IMR-90 (cell line): Measurements from ENCODE around the gene MFN2. TPM values are rescaled to one million over a fixed set of nuclear protein-coding genes. Genes with fewer than 3 reads are reported as not detected.
"Not testable (repeated sequence)": the region's sequence is repeated elsewhere in the genome, so short reads cannot be mapped to it uniquely, and the experiment has no call there.

Experiments
- ATAC-seq: fragments of 200-7000 bp; cut with Tn5 transposase; 2 replicates; pipeline ENCODE4 v1.9.1; 2020; ENCODE audit warnings: low read depth, mild to moderate bottlenecking, moderate library complexity
- BruUV-seq: library from RNA; stranded (reverse); fragments of 400-500 nt; replicated peaks from 2 replicates; lab custom pipeline; 2021; lab: Mats Ljungman, UMichigan
- CTCF ChIA-PET: fragments of 300-600 bp; formaldehyde crosslinking; extraction: SDS; loops from one replicate; lab custom pipeline; 2021; ENCODE audit warnings: antibody characterized with exemption; lab: Yijun Ruan, JAX
- POLR2A ChIA-PET: fragments of 300-600 bp; sonication (Branson Sonifier 250); formaldehyde crosslinking; loops from one replicate; lab custom pipeline; 2022; ENCODE audit warnings: antibody characterized with exemption; ENCODE audit not compliant: unreplicated experiment; lab: Charles Lee
- DNase-seq: peaks from one replicate; pipeline ENCODE4 v3.0.0; 2013
- H2AFZ ChIP-seq: replicated peaks from 2 replicates; pipeline ENCODE3; 2013; ENCODE audit warnings: low read length, mild to moderate bottlenecking; ENCODE audit not compliant: poor library complexity
- H2AK5ac ChIP-seq: 2 replicates; pipeline ENCODE4 v1.6.1; 2013; ENCODE audit warnings: low read depth, low read length, inconsistent platforms
- H2AK9ac ChIP-seq: replicated peaks from 2 replicates; pipeline ENCODE3; 2013; ENCODE audit warnings: mild to moderate bottlenecking, low read depth, low read length, moderate library complexity; ENCODE audit not compliant: poor library complexity
- H2BK120ac ChIP-seq: 2 replicates; pipeline ENCODE4 v1.6.1; 2013; ENCODE audit warnings: low read depth, low read length, inconsistent platforms
- H2BK15ac ChIP-seq: 3 replicates; pipeline ENCODE4 v1.6.1; 2013; ENCODE audit warnings: low read depth, low read length, inconsistent platforms
- H2BK20ac ChIP-seq: 2 replicates; pipeline ENCODE4 v1.6.1; 2013; ENCODE audit warnings: low read depth, mild to moderate bottlenecking, inconsistent platforms, low read length, moderate library complexity
- H2BK5ac ChIP-seq: 2 replicates; pipeline ENCODE4 v1.6.1; 2013; ENCODE audit warnings: mild to moderate bottlenecking, low read depth, low read length, inconsistent platforms; ENCODE audit not compliant: poor library complexity, severe bottlenecking
- H3K14ac ChIP-seq: replicated peaks from 2 replicates; pipeline ENCODE4 v1.6.1; 2013; ENCODE audit warnings: low read depth, low read length, inconsistent platforms
- H3K18ac ChIP-seq: 2 replicates; pipeline ENCODE4 v1.6.1; 2013; ENCODE audit warnings: low read depth, low read length, control low read depth
- H3K23ac ChIP-seq: 2 replicates; pipeline ENCODE4 v1.6.1; 2013; ENCODE audit warnings: low read depth, low read length, inconsistent platforms
- H3K27ac ChIP-seq: 2 replicates; pipeline ENCODE4 v1.5.1; 2013; ENCODE audit warnings: mild to moderate bottlenecking, control low read depth, low read length; ENCODE audit not compliant: insufficient read depth
- H3K27me3 ChIP-seq: 2 replicates; pipeline ENCODE4 v1.6.1; 2013; ENCODE audit warnings: low read length; ENCODE audit not compliant: control insufficient read depth, insufficient read depth
- H3K36me3 ChIP-seq: 2 replicates; pipeline ENCODE4 v1.6.1; 2013; ENCODE audit warnings: low read length, mixed read lengths; ENCODE audit not compliant: control insufficient read depth, insufficient read depth
- H3K4ac ChIP-seq: 2 replicates; pipeline ENCODE4 v1.6.1; 2013; ENCODE audit warnings: low read depth, low read length, inconsistent platforms
- H3K4me1 ChIP-seq: 2 replicates; pipeline ENCODE4 v1.6.1; 2013; ENCODE audit warnings: low read length, mixed read lengths; ENCODE audit not compliant: control insufficient read depth, insufficient read depth
- H3K4me2 ChIP-seq: 2 replicates; pipeline ENCODE4 v1.6.1; 2013; ENCODE audit warnings: low read depth, mild to moderate bottlenecking, control low read depth, low read length, moderate library complexity
- H3K4me3 ChIP-seq: 2 replicates; pipeline ENCODE4 v1.5.1; 2013; ENCODE audit warnings: low read depth, mild to moderate bottlenecking, control low read depth, low read length, moderate library complexity; ENCODE audit not compliant: insufficient read depth
- H3K56ac ChIP-seq: 2 replicates; pipeline ENCODE4 v1.6.1; 2013; ENCODE audit warnings: low read length, inconsistent platforms; ENCODE audit not compliant: insufficient read depth; ENCODE audit errors: extremely low read depth
- H3K79me1 ChIP-seq, 2 experiments: 2 replicates each; pipeline ENCODE4 v1.6.1; 2013; ENCODE audit warnings: low read length in 2 of 2, inconsistent platforms in 1 of 2, low read depth in 1 of 2
- H3K9ac ChIP-seq: 2 replicates; pipeline ENCODE4 v1.6.1; 2013; ENCODE audit warnings: low read depth, low read length, control low read depth
- H3K9me1 ChIP-seq: 2 replicates; pipeline ENCODE4 v1.6.1; 2013; ENCODE audit warnings: low read length, inconsistent platforms; ENCODE audit not compliant: insufficient read depth
- H3K9me3 ChIP-seq: 2 replicates; pipeline ENCODE4 v1.6.1; 2013; ENCODE audit warnings: low read length; ENCODE audit not compliant: control insufficient read depth, insufficient read depth
- H4K20me1 ChIP-seq: 2 replicates; pipeline ENCODE4 v1.6.1; 2013; ENCODE audit warnings: low read length, inconsistent platforms; ENCODE audit not compliant: insufficient read depth
- H4K5ac ChIP-seq: 2 replicates; pipeline ENCODE4 v1.6.1; 2013; ENCODE audit warnings: mild to moderate bottlenecking, low read depth, low read length, control low read depth
- H4K8ac ChIP-seq, 2 experiments: 2 replicates each; pipeline ENCODE4 v1.6.1; 2013; ENCODE audit warnings: low read depth in 2 of 2, low read length in 2 of 2, control low read depth in 1 of 2, inconsistent platforms in 1 of 2
- H4K91ac ChIP-seq: 2 replicates; pipeline ENCODE4 v1.6.1; 2013; ENCODE audit warnings: low read depth, low read length, inconsistent platforms; ENCODE audit not compliant: insufficient read depth
- CEBPB ChIP-seq: IDR thresholded peaks from 2 replicates; pipeline ENCODE4 v1.6.1; 2012; ENCODE audit warnings: low read depth, low read length, improper control_type of control experiment
- MXI1 ChIP-seq: IDR thresholded peaks from 2 replicates; pipeline ENCODE4 v1.6.1; 2012; ENCODE audit warnings: low read depth, mild to moderate bottlenecking, low read length, moderate library complexity, borderline replicate concordance
- WGBS, 2 experiments: methylation state at CpG; one replicate each; pipeline versions ENCODE4 v1.1.5 to v1.1.7; 2013; ENCODE audit warnings: missing lambda C conversion rate in 2 of 2; ENCODE audit not compliant: insufficient read length in 1 of 2; ENCODE audit errors: extremely low coverage in 2 of 2; 5-methylcytosine and 5-hydroxymethylcytosine counted together
- dilution Hi-C: fragments of 300-500 bp; cut with HindIII; formaldehyde crosslinking; loops from one replicate; pipeline ENCODE4 v1.14.3; 2018; ENCODE audit warnings: low sequenced_read_pairs; ENCODE audit not compliant: unreplicated experiment
- in situ Hi-C: fragments of 300-500 bp; cut with MboI; formaldehyde crosslinking; loops from 3 replicates; pipeline ENCODE4 v1.14.3; 2019; ENCODE audit warnings: low sequenced_read_pairs, inconsistent platforms, mixed read lengths
- intact Hi-C: fragments of 100-400 bp; cut with micrococcal nuclease; formaldehyde crosslinking; loops from 2 replicates; pipeline ENCODE4 v1.10.0; 2022
- polyA plus RNA-seq, 3 experiments: library from polyadenylated mRNA; depleted of rRNA; stranded (reverse); fragments of >200 nt; gene quantifications; 2 replicates each; pipeline ENCODE4 v1.2.3, GENCODE V29; 2012; ENCODE audit warnings: low replicate concordance in 1 of 3
- total RNA-seq: library from RNA; depleted of rRNA; stranded (reverse); fragments of >200 nt; gene quantifications from 2 replicates; pipeline ENCODE4 v1.2.3, GENCODE V29; 2012

The MFN2 gene
- total and polyA plus RNA-seq, 2 of the 4 experiments (the other 2 are of a cell fraction): 52.8 to 84.2 TPM

DNA sequence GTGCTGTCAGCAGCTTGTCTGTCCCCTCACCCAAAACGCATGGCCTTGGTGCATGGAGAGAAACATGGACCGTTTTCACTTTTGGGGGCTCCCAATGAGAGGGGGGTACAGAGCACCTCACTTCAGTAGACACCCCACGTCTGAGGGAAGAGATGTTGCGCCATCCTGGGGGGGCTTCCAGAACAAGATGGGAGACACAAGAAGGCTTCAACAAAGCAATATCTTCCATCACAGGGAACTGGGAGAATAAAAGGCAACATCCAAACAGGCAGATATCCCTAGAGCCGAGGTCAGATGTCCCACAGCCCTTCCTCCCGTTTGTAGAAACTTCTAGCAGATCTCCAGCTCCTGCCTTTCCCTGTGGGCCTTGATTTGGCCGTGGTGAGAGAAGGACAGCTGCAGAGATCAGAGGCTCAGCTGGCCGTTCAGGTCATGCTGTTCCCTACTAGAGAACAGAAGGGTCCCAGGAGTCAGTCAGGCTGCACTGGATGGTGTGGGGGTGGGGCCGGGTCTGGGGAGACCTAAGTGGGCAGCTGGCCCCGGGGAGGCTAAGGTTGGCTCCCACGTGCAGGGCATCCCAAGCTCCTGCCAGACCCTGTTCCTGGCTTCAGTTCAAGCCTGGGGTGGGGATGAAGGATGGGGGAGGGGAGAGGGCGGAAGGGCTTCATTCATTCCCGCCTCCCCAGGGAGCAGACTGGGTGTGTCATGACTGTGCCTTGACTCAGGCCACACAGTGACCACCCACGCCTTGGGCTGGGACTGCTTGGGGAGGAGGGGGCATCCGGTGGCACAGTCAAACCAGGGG, 41.3 kb upstream of the MFN2 start:
- ChIA-PET CTCF (no interaction called here), POLR2A (interaction anchor here (1.0 kb wide), 1 partner anchor 31 kb away, joined by 4 read pairs; no protein-coding TSS in a partner anchor)
- in situ Hi-C loops: no loop called here
- H3K27ac ChIP-seq: peak overlapping the region; percentile 31
- no peaks in the 10 kb centered on the region for H3K27me3 ChIP-seq
- peak overlapping the region; percentile 63 for H2BK5ac ChIP-seq
- H3K14ac ChIP-seq: peak overlapping the region; percentile 51; the same call in 1 of the 2 replicates
- DNase-seq (no peak), ATAC-seq (no peak)
- H4K5ac ChIP-seq: no peak overlapping the region
- peak overlapping the region in 1 of 2 experiments; percentile 1; a peak in 1 of 4 replicates for H4K8ac ChIP-seq
- peak overlapping the region; percentile 49 for H2AFZ ChIP-seq
- dilution Hi-C loops: no loop called here
- H3K23ac ChIP-seq: 0 out of 2 replicates have a peak overlapping the region, but pooled peaks have one; percentile 41
- H4K91ac ChIP-seq: no peak overlapping the region
- no peaks in the 10 kb centered on the region for H3K9me3 ChIP-seq
- H2BK120ac ChIP-seq: no peak overlapping the region
- H3K9me1 ChIP-seq: peaks cover 22% of the 10 kb centered on the region
- no peak overlapping the region for H2BK20ac ChIP-seq
- peak overlapping the region; percentile 58 for H2AK5ac ChIP-seq
- H3K4me2 ChIP-seq: peak overlapping the region; percentile 9
- WGBS, 2 experiments: 0% methylated on average over 1 of the region's 15 CpGs; no CpG with 5 or more reads in 1 of the 2 experiments
- H2AK9ac ChIP-seq: peak overlapping the region; percentile 70
- H3K4me1 ChIP-seq: peaks cover 18% of the 10 kb centered on the region
- H3K4ac ChIP-seq: peak overlapping the region; percentile 80
- TF ChIP-seq MXI1: no peak
- TF ChIP-seq CEBPB: peak; percentile 63
- no peak overlapping the region for H3K18ac ChIP-seq
- BruUV-seq: no TSS peak
- intact Hi-C loops: no loop called here
- no peak overlapping the region for H3K56ac ChIP-seq
- peaks cover 33% of the 10 kb centered on the region for H3K36me3 ChIP-seq
- H4K20me1 ChIP-seq: peaks cover 42% of the 10 kb centered on the region
- H2BK15ac ChIP-seq: no peak overlapping the region
- H3K4me3 ChIP-seq: no peak overlapping the region
- H3K9ac ChIP-seq: peak overlapping the region; percentile 38
- H3K79me1 ChIP-seq: peaks cover 22 to 84% of the 10 kb centered on the region in 2 experiments

- Histone ChIP-seq H3K79me1 (peaks cover 22 to 80% of the 10 kb centered on the region in 2 experiments), H3K9me1 (peaks cover 19% of the 10 kb centered on the region), H3K4me1 (peaks cover 14% of the 10 kb centered on the region), H4K20me1 (peaks cover 42% of the 10 kb centered on the region), H3K36me3 (peaks cover 38% of the 10 kb centered on the region)
- H3K23ac ChIP-seq, H2BK20ac ChIP-seq, H2BK5ac ChIP-seq, H4K5ac ChIP-seq, H3K18ac ChIP-seq, H3K4me3 ChIP-seq, H3K9me3 ChIP-seq, H3K56ac ChIP-seq, ATAC-seq, H3K14ac ChIP-seq, H2AK9ac ChIP-seq, H4K8ac ChIP-seq, H3K4ac ChIP-seq, DNase-seq, intact Hi-C loops, H2BK15ac ChIP-seq, H2BK120ac ChIP-seq, dilution Hi-C loops, H3K9ac ChIP-seq, H3K27ac ChIP-seq, H2AFZ ChIP-seq, H4K91ac ChIP-seq, in situ Hi-C loops, BruUV-seq, H2AK5ac ChIP-seq, H3K4me2 ChIP-seq, H3K27me3 ChIP-seq: not testable (repeated sequence)
- WGBS, 2 experiments: no CpG with 5 or more reads among the region's 7 CpGs
- ChIA-PET CTCF (interaction anchor here (0.6 kb wide), 1 partner anchor 258 kb away, joined by 4 read pairs; no protein-coding TSS in a partner anchor), POLR2A (interaction anchor here (1.0 kb wide), 1 partner anchor 32 kb away, joined by 4 read pairs; no protein-coding TSS in a partner anchor)
Observed at GRCh38 chr1:11939794-11940193, 40.5 kb upstream of the MFN2 start.
